GM19452 (cell line): ENCODE results near the gene NSUN7.
"Not testable (repeated sequence)": the region's sequence is repeated elsewhere in the genome, so short reads cannot be mapped to it uniquely, and the experiment has no call there.

ENCODE experiments used
- ATAC-seq: cut with Tn5 transposase; IDR thresholded peaks from one replicate; pipeline ENCODE4 v1.9.1; 2021; ENCODE audit not compliant: unreplicated experiment

The NSUN7 gene

GRCh38 chr4:40812386-40812785, 62.6 kb downstream of the NSUN7 start:
- no peak for ATAC-seq

- no peak for ATAC-seq
These were observed 63.1 kb downstream of the NSUN7 start for GRCh38 chr4:40812856-40813255.

- ATAC-seq: not testable (repeated sequence)
These were observed 67.4 kb downstream of the NSUN7 start for GRCh38 chr4:40817157-40817556.

- ATAC-seq: no peak
These were observed 70.3 kb downstream of the NSUN7 start for GRCh38 chr4:40820101-40820500.

GRCh38 chr4:40822420-40823166, 72.8 kb downstream of the NSUN7 start:
- no peak for ATAC-seq

- ATAC-seq: no peak
These were observed 75.5 kb downstream of the NSUN7 start for GRCh38 chr4:40825014-40825838.

- ATAC-seq: no peak
These were observed 77.1 kb downstream of the NSUN7 start for GRCh38 chr4:40826821-40827220.

GRCh38 chr4:40827758-40828157, 78.0 kb downstream of the NSUN7 start:
- no peak for ATAC-seq

GRCh38 chr4:40828661-40829060, 78.9 kb downstream of the NSUN7 start:
- no peak for ATAC-seq

GRCh38 chr4:40829586-40829985, 79.8 kb downstream of the NSUN7 start:
- ATAC-seq: no peak

GRCh38 chr4:40831146-40831907, 81.6 kb downstream of the NSUN7 start:
- ATAC-seq: no peak

- no peak for ATAC-seq
These were observed 82.4 kb downstream of the NSUN7 start for GRCh38 chr4:40832175-40832574.

- ATAC-seq: no peak
These were observed 83.5 kb downstream of the NSUN7 start for GRCh38 chr4:40833212-40833611.

- ATAC-seq: no peak
These were observed 87.5 kb downstream of the NSUN7 start for GRCh38 chr4:40837094-40837870.

- ATAC-seq: no peak
These were observed 89.0 kb downstream of the NSUN7 start for GRCh38 chr4:40838742-40839141.

GRCh38 chr4:40840255-40840984, 90.7 kb downstream of the NSUN7 start:
- no peak for ATAC-seq

- ATAC-seq: no peak
These were observed 91.3 kb downstream of the NSUN7 start for GRCh38 chr4:40840985-40841571.

- ATAC-seq: no peak
These were observed 92.6 kb downstream of the NSUN7 start for GRCh38 chr4:40842318-40842717.

- no peak for ATAC-seq
These were observed 93.1 kb downstream of the NSUN7 start for GRCh38 chr4:40842725-40843423.
